Measurements from ENCODE around the gene MPV17L2. TPM values are rescaled to one million over a fixed set of nuclear protein-coding genes. Genes with fewer than 3 reads are reported as not detected.

MPV17L2 gene
- total and polyA plus RNA-seq, 2 experiments from 2014 or later, result 38.7 to 81.3 TPM

DNA sequence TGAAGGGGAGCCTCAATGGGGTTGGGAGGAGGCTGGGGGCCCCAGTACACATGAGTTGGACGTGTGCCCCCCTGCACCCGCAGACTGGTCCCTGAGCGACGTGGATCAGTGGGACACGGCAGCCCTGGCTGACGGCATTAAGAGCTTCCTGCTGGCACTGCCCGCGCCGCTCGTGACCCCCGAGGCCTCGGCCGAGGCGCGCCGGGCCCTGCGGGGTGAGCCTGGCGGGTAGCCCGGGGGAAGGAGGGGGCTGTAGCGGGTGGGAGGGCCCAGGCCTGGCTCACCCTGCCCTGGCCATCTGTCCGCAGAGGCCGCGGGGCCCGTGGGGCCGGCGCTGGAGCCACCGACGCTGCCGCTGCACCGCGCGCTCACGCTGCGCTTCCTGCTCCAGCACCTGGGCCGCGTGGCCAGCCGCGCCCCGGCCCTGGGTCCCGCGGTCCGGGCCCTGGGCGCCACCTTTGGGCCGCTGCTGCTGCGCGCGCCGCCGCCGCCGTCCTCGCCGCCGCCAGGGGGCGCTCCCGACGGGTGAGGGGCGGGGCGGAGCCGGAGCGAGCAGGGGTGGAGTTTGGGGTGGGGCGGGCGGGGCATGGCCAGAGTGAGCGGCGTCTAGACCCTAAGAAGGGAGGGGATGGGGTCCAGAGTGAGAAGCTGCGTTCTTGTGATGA lies 31.9 kb upstream of the MPV17L2 start:
- Histone ChIP-seq H2AFZ (no peak overlapping the region), H3K27me3 (ENCODE audit: insufficient read depth) (no peaks in the 10 kb centered on the region), H3K79me2 (replicated peaks; ENCODE audit: insufficient read depth) (no peaks in the 10 kb centered on the region), H3K4me1 (ENCODE audit: insufficient read depth) (peaks cover 10% of the 10 kb centered on the region; the same call in 1 of the 2 replicates), H4K20me1 (replicated peaks; ENCODE audit: insufficient read depth) (no peaks in the 10 kb centered on the region; the same call in none of the 2 replicates), H3K4me2 (peak overlapping the region; percentile 57; the same call in 1 of the 2 replicates), H3K4me3 (peak overlapping the region; percentile 42; the same call in 1 of the 2 replicates), H3K27ac (ENCODE audit: low read depth) (no peak overlapping the region), H3K9me2 (ENCODE audit: insufficient read depth) (no peaks in the 10 kb centered on the region), H3F3A (replicated peaks; ENCODE audit: low read depth) (peaks cover 9% of the 10 kb centered on the region), H3K36me3 (ENCODE audit: insufficient read depth) (peaks cover 4% of the 10 kb centered on the region; the same call in 1 of the 2 replicates)
- peaks cover 31% of the 10 kb centered on the region for H3K36me3 Mint-ChIP-seq (ENCODE audit: low read depth)
- H3K27ac Mint-ChIP-seq, result peak overlapping the region; percentile 40; the same call in 1 of the 2 replicates
- peak; percentile 85 for ATAC-seq
- peaks cover 11% of the 10 kb centered on the region for H3K4me1 Mint-ChIP-seq
- 0 out of 3 replicates have a peak overlapping the region, but pooled peaks have one; percentile 38 for H3K4me3 Mint-ChIP-seq
- TF ChIP-seq EZH2 (IDR thresholded peaks at IDR 0.05; ENCODE audit: low read depth, unreplicated experiment) (no peak), EZH2phosphoT487 (IDR thresholded peaks at IDR 0.05; ENCODE audit: unreplicated experiment) (no peak), ZNF462 (CRISPR knock-in tag; IDR thresholded peaks at IDR 0.05) (no peak), JUNB (IDR thresholded peaks at IDR 0.05; ENCODE audit: unreplicated experiment) (no peak), POLR2AphosphoS5 (IDR thresholded peaks at IDR 0.05; ENCODE audit: low read depth) (no peak), REST (IDR thresholded peaks at IDR 0.05; ENCODE audit: unreplicated experiment) (no peak)
- TF ChIP-seq, protein P1, sequence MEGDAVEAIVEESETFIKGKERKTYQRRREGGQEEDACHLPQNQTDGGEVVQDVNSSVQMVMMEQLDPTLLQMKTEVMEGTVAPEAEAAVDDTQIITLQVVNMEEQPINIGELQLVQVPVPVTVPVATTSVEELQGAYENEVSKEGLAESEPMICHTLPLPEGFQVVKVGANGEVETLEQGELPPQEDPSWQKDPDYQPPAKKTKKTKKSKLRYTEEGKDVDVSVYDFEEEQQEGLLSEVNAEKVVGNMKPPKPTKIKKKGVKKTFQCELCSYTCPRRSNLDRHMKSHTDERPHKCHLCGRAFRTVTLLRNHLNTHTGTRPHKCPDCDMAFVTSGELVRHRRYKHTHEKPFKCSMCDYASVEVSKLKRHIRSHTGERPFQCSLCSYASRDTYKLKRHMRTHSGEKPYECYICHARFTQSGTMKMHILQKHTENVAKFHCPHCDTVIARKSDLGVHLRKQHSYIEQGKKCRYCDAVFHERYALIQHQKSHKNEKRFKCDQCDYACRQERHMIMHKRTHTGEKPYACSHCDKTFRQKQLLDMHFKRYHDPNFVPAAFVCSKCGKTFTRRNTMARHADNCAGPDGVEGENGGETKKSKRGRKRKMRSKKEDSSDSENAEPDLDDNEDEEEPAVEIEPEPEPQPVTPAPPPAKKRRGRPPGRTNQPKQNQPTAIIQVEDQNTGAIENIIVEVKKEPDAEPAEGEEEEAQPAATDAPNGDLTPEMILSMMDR (conservative IDR thresholded peaks at IDR 0.05; ENCODE audit: low read depth in 2 of 2), result peak in 1 of 2 experiments; percentile 78; a peak in 2 of 4 replicates
- TF ChIP-seq, protein P2, sequence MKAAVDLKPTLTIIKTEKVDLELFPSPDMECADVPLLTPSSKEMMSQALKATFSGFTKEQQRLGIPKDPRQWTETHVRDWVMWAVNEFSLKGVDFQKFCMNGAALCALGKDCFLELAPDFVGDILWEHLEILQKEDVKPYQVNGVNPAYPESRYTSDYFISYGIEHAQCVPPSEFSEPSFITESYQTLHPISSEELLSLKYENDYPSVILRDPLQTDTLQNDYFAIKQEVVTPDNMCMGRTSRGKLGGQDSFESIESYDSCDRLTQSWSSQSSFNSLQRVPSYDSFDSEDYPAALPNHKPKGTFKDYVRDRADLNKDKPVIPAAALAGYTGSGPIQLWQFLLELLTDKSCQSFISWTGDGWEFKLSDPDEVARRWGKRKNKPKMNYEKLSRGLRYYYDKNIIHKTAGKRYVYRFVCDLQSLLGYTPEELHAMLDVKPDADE (IDR thresholded peaks at IDR 0.05), result no peak
- DNase-seq (ENCODE audit: low spot score), result peak; percentile 82
- peaks cover 11% of the 10 kb centered on the region for H3K27me3 Mint-ChIP-seq (ENCODE audit: insufficient read depth, low read depth, poor library complexity)
- no peaks in the 10 kb centered on the region for H3K9me3 Mint-ChIP-seq

Measured in GM23338 (cell line).